Measurements from ENCODE around the gene CADPS.

The CADPS gene

GRCh38 chr3:62771331-62772072 is 103.7 kb downstream of the CADPS start:
- no peak overlapping the region for H3K4me3 ChIP-seq (IDR thresholded peaks at IDR 0.05; ENCODE audit: insufficient read depth, low read depth, low read length)
- no peaks in the 10 kb centered on the region for H3K36me3 ChIP-seq (ENCODE audit: insufficient read depth)
- H3K27me3 ChIP-seq (ENCODE audit: insufficient read depth, low read depth) = no peaks in the 10 kb centered on the region
- H2AFZ ChIP-seq (ENCODE audit: low read depth) = no peak overlapping the region
- H3K4me2 ChIP-seq = no peak overlapping the region
- TF ChIP-seq CTCF (conservative IDR thresholded peaks at IDR 0.05; ENCODE audit: low read depth, low read length) = no peak
- no peaks in the 10 kb centered on the region for H3K4me1 ChIP-seq (ENCODE audit: low read depth, poor library complexity, severe bottlenecking)
- H3K79me2 ChIP-seq (ENCODE audit: insufficient read depth, low read depth) = no peaks in the 10 kb centered on the region
- no peaks in the 10 kb centered on the region for H4K20me1 ChIP-seq (ENCODE audit: insufficient read depth)
- H3K27ac ChIP-seq = no peak overlapping the region
- no peak overlapping the region for H3K9ac ChIP-seq

GRCh38 chr3:62768896-62769295 is 106.3 kb downstream of the CADPS start:
- no peak overlapping the region for H3K9ac ChIP-seq
- H3K27me3 ChIP-seq (ENCODE audit: insufficient read depth, low read depth) = no peaks in the 10 kb centered on the region
- H4K20me1 ChIP-seq (ENCODE audit: insufficient read depth) = no peaks in the 10 kb centered on the region
- H2AFZ ChIP-seq (ENCODE audit: low read depth) = no peak overlapping the region
- no peak overlapping the region for H3K27ac ChIP-seq
- H3K79me2 ChIP-seq (ENCODE audit: insufficient read depth, low read depth) = no peaks in the 10 kb centered on the region
- no peak overlapping the region for H3K4me2 ChIP-seq
- no peaks in the 10 kb centered on the region for H3K36me3 ChIP-seq (ENCODE audit: insufficient read depth)
- no peak overlapping the region for H3K4me3 ChIP-seq (IDR thresholded peaks at IDR 0.05; ENCODE audit: insufficient read depth, low read depth, low read length)
- TF ChIP-seq CTCF (conservative IDR thresholded peaks at IDR 0.05; ENCODE audit: low read depth, low read length) = no peak
- H3K4me1 ChIP-seq (ENCODE audit: low read depth, poor library complexity, severe bottlenecking) = no peaks in the 10 kb centered on the region

GRCh38 chr3:62761711-62762110 is 113.5 kb downstream of the CADPS start:
- H3K27ac ChIP-seq = no peak overlapping the region
- no peaks in the 10 kb centered on the region for H3K27me3 ChIP-seq (ENCODE audit: insufficient read depth, low read depth)
- no peak overlapping the region for H3K4me3 ChIP-seq (IDR thresholded peaks at IDR 0.05; ENCODE audit: insufficient read depth, low read depth, low read length)
- H3K79me2 ChIP-seq (ENCODE audit: insufficient read depth, low read depth) = no peaks in the 10 kb centered on the region
- no peak overlapping the region for H2AFZ ChIP-seq (ENCODE audit: low read depth)
- TF ChIP-seq CTCF (conservative IDR thresholded peaks at IDR 0.05; ENCODE audit: low read depth, low read length) = no peak
- no peak overlapping the region for H3K9ac ChIP-seq
- H3K4me2 ChIP-seq = no peak overlapping the region
- H3K4me1 ChIP-seq (ENCODE audit: low read depth, poor library complexity, severe bottlenecking) = no peaks in the 10 kb centered on the region
- H4K20me1 ChIP-seq (ENCODE audit: insufficient read depth) = no peaks in the 10 kb centered on the region
- H3K36me3 ChIP-seq (ENCODE audit: insufficient read depth) = no peaks in the 10 kb centered on the region

GRCh38 chr3:62761311-62761710 is 113.9 kb downstream of the CADPS start:
- no peak overlapping the region for H2AFZ ChIP-seq (ENCODE audit: low read depth)
- H3K79me2 ChIP-seq (ENCODE audit: insufficient read depth, low read depth) = no peaks in the 10 kb centered on the region
- no peaks in the 10 kb centered on the region for H3K36me3 ChIP-seq (ENCODE audit: insufficient read depth)
- H3K27me3 ChIP-seq (ENCODE audit: insufficient read depth, low read depth) = no peaks in the 10 kb centered on the region
- TF ChIP-seq CTCF (conservative IDR thresholded peaks at IDR 0.05; ENCODE audit: low read depth, low read length) = no peak
- no peak overlapping the region for H3K4me2 ChIP-seq
- no peak overlapping the region for H3K4me3 ChIP-seq (IDR thresholded peaks at IDR 0.05; ENCODE audit: insufficient read depth, low read depth, low read length)
- no peaks in the 10 kb centered on the region for H4K20me1 ChIP-seq (ENCODE audit: insufficient read depth)
- H3K4me1 ChIP-seq (ENCODE audit: low read depth, poor library complexity, severe bottlenecking) = no peaks in the 10 kb centered on the region
- H3K27ac ChIP-seq = no peak overlapping the region
- no peak overlapping the region for H3K9ac ChIP-seq

Data from KMS-11 (cell line).